SU-DHL-6 (cell line): ENCODE data around the gene CXCR3.
"Not testable (repeated sequence)": the region's sequence is repeated elsewhere in the genome, so short reads cannot be mapped to it uniquely, and the experiment has no call there.

Source experiments
- H2AFZ ChIP-seq: fragments of 200-600 bp; sonication (generic); 2 replicates; pipeline ENCODE4 v1.6.1; 2014; ENCODE audit warnings: low read depth, mild to moderate bottlenecking, moderate library complexity, mixed read lengths, antibody characterized with exemption, low read length; ENCODE audit not compliant: severe bottlenecking
- H3F3A ChIP-seq: fragments of 200-600 bp; shearing (Covaris generic); 2 replicates; pipeline ENCODE4 v1.6.0; 2016; ENCODE audit warnings: antibody characterized with exemption, mild to moderate bottlenecking; ENCODE audit not compliant: insufficient read depth
- H3K27ac ChIP-seq: fragments of 200-600 bp; sonication (generic); 2 replicates; pipeline ENCODE4 v1.5.1; 2016; ENCODE audit warnings: low read depth, mild to moderate bottlenecking, low read length, moderate library complexity, mixed read lengths
- H3K27me3 ChIP-seq: fragments of 200-600 bp; sonication (generic), shearing (Covaris generic); 2 replicates; pipeline ENCODE4 v1.6.0; 2014; ENCODE audit warnings: mild to moderate bottlenecking, low read length
- H3K36me3 ChIP-seq: fragments of 200-600 bp; sonication (generic); 2 replicates; pipeline ENCODE4 v1.6.1; 2014; ENCODE audit warnings: mild to moderate bottlenecking, low read length, mixed read lengths
- H3K4me2 ChIP-seq: fragments of 300-600, 200-600 bp; shearing (Covaris generic), sonication (generic); 2 replicates; pipeline ENCODE4 v1.6.0; 2014; ENCODE audit warnings: low read length, low read depth, mild to moderate bottlenecking; ENCODE audit not compliant: poor library complexity, severe bottlenecking
- H3K4me3 ChIP-seq: fragments of 200-600 bp; sonication (generic); 2 replicates; pipeline ENCODE4 v1.5.1; 2014; ENCODE audit warnings: antibody characterized with exemption, low read length, mild to moderate bottlenecking, mixed read lengths; ENCODE audit not compliant: insufficient read depth, poor library complexity, severe bottlenecking
- H3K79me2 ChIP-seq: fragments of 200-600 bp; sonication (generic); 2 replicates; pipeline ENCODE4 v1.6.1; 2014; ENCODE audit warnings: mild to moderate bottlenecking, low read length, moderate library complexity; ENCODE audit not compliant: insufficient read depth
- H3K9ac ChIP-seq: fragments of 200-600 bp; sonication (generic); 2 replicates; pipeline ENCODE4 v1.7.0; 2014; ENCODE audit warnings: mild to moderate bottlenecking, low read length
- H3K9me2 ChIP-seq: fragments of 200-600 bp; sonication (generic); replicated peaks from 2 replicates; pipeline ENCODE4 v1.6.1; 2014; ENCODE audit warnings: low read length; ENCODE audit not compliant: insufficient read depth
- H3K9me3 ChIP-seq: fragments of 200-600 bp; sonication (generic); 2 replicates; pipeline ENCODE4 v1.6.1; 2014; ENCODE audit warnings: low read length, mixed read lengths; ENCODE audit not compliant: insufficient read depth
- H4K20me1 ChIP-seq: fragments of 200-600 bp; sonication (generic); 2 replicates; pipeline ENCODE4 v1.6.1; 2014; ENCODE audit warnings: low read depth, mild to moderate bottlenecking, antibody characterized with exemption, low read length, moderate library complexity, mixed read lengths
- EZH2phosphoT487 ChIP-seq: fragments of 200-600 bp; sonication (generic), shearing (Covaris generic); conservative IDR thresholded peaks from 2 replicates; pipeline ENCODE4 v1.6.1; 2018; ENCODE audit warnings: mild to moderate bottlenecking, antibody characterized with exemption, low read length, moderate library complexity, mixed read lengths
- TF ChIP-seq, protein P1 (sequence below): fragments of 200-600 bp; sonication (generic); IDR thresholded peaks from one replicate; pipeline ENCODE4 v1.5.1; 2017; ENCODE audit warnings: antibody characterized with exemption, mild to moderate bottlenecking, low read length, moderate library complexity; ENCODE audit not compliant: insufficient read depth, poor library complexity, severe bottlenecking

The CXCR3 gene

DNA sequence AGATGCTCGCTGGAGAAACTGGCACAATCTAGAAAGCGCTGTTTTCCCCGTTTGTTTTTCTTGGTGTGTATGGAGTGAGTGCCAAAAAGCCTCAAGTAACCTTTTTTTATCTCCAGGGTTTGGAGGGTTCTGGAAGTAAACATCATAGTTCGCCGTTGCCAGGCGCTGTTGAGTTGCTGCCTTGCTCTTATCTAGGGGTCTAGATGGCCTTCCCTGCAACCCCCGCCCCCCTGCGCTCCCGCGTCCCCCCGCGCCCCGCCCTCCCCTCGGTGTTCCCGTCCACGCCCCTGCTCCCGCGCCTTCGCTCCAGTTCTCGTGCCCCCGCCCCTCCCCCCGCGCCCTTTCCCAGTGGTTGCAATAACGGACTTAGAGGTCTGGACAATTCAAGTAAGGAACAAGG is 40.6 kb downstream of the CXCR3 start:
- Histone ChIP-seq H3K4me3 (no peak overlapping the region), H3F3A (no peaks in the 10 kb centered on the region), H3K4me2 (no peak overlapping the region), H3K9me3 (no peaks in the 10 kb centered on the region), H3K79me2 (no peaks in the 10 kb centered on the region), H3K27me3 (no peaks in the 10 kb centered on the region), H3K9ac (no peak overlapping the region), H3K36me3 (peaks cover 11% of the 10 kb centered on the region; the same call in 1 of the 2 replicates), H3K27ac (no peak overlapping the region), H2AFZ (no peak overlapping the region), H3K9me2 (no peaks in the 10 kb centered on the region), H4K20me1 (no peaks in the 10 kb centered on the region)
- TF ChIP-seq, protein P1, sequence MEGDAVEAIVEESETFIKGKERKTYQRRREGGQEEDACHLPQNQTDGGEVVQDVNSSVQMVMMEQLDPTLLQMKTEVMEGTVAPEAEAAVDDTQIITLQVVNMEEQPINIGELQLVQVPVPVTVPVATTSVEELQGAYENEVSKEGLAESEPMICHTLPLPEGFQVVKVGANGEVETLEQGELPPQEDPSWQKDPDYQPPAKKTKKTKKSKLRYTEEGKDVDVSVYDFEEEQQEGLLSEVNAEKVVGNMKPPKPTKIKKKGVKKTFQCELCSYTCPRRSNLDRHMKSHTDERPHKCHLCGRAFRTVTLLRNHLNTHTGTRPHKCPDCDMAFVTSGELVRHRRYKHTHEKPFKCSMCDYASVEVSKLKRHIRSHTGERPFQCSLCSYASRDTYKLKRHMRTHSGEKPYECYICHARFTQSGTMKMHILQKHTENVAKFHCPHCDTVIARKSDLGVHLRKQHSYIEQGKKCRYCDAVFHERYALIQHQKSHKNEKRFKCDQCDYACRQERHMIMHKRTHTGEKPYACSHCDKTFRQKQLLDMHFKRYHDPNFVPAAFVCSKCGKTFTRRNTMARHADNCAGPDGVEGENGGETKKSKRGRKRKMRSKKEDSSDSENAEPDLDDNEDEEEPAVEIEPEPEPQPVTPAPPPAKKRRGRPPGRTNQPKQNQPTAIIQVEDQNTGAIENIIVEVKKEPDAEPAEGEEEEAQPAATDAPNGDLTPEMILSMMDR, result no peak
- no peak for TF ChIP-seq EZH2phosphoT487

DNA sequence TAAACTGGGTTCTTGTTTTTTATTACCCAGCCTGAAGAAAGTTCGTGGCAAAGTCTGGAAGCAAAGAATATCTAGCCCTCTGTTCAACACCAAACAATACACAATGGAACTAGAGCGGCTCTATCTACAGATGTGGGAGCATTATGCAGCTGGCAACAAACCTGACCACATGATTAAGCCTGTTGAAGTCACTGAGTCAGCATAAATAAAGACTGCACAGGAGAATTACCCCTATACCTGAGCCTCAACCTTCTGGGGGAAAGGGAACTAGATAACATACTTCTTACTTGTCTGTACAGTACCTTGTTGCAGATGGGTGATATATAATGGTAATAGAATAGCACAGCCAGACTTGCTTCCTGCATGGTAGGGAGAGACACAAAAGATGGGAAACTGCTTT is 44.7 kb downstream of the CXCR3 start:
- Histone ChIP-seq H3K9ac (no peak overlapping the region), H3F3A (no peaks in the 10 kb centered on the region), H3K27me3 (no peaks in the 10 kb centered on the region), H3K36me3 (peaks cover 11% of the 10 kb centered on the region; the same call in 1 of the 2 replicates), H3K79me2 (no peaks in the 10 kb centered on the region), H2AFZ (no peak overlapping the region), H3K4me2 (no peak overlapping the region), H3K9me2 (no peaks in the 10 kb centered on the region), H3K4me3 (no peak overlapping the region), H3K9me3 (no peaks in the 10 kb centered on the region), H3K27ac (no peak overlapping the region), H4K20me1 (no peaks in the 10 kb centered on the region)
- TF ChIP-seq EZH2phosphoT487, result no peak
- TF ChIP-seq, protein P1, result no peak

DNA sequence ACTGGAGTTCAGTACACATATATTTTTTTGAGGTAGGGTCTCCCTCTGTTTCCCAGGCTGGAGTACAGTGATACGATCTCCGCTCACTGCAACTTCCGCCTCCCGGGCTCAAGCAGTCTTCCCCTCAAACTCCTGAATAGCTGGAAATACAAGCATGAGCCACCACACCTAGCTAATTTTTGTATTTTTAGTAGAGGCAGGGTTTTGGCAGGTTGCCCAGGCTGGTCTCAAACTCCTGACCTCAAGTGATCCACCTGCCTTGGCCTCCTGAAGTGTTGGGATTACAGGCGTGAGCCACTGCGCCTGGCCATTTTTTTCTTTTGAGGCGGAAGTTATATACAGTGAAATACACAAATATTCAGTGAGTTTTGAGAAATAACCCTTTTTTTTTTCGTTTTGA is 46.9 kb downstream of the CXCR3 start:
- peaks cover 21% of the 10 kb centered on the region; the same call in 1 of the 2 replicates for H3K36me3 ChIP-seq

More for the DNA sequence above, 46.9 kb downstream of the CXCR3 start:
- not testable (repeated sequence) for H3K9me2 ChIP-seq, H3K4me3 ChIP-seq, H4K20me1 ChIP-seq, H3K27me3 ChIP-seq, H3K9ac ChIP-seq, H3K4me2 ChIP-seq, H3K79me2 ChIP-seq, H3K27ac ChIP-seq, H3K9me3 ChIP-seq, H3F3A ChIP-seq, H2AFZ ChIP-seq
